Calu3 (cell line): ENCODE data around the gene QPCTL. TPM values are rescaled to one million over a fixed set of nuclear protein-coding genes. Genes with fewer than 3 reads are reported as not detected.

Experiments
- BruUV-seq: library from RNA; stranded (reverse); fragments of 400-500 nt; replicated peaks from 2 replicates; lab custom pipeline; 2021; lab: Mats Ljungman, UMichigan
- CTCF ChIA-PET: fragments of 300-600 bp; sonication (Branson Sonifier 250); formaldehyde crosslinking; loops from one replicate; lab custom pipeline; 2022; ENCODE audit warnings: antibody characterized with exemption; lab: Charles Lee
- DNase-seq: peaks from one replicate; pipeline ENCODE4 v3.0.0; 2022
- H3K27ac Mint-ChIP-seq: one replicate; pipeline ENCODE4 v1.8.0; 2022; ENCODE audit warnings: mixed read lengths; ENCODE audit not compliant: unreplicated experiment
- H3K27me3 Mint-ChIP-seq: one replicate; pipeline ENCODE4 v1.8.0; 2022; ENCODE audit warnings: mixed read lengths; ENCODE audit not compliant: unreplicated experiment
- H3K36me3 Mint-ChIP-seq: one replicate; pipeline ENCODE4 v1.8.0; 2022; ENCODE audit warnings: mild to moderate bottlenecking, moderate library complexity, mixed read lengths; ENCODE audit not compliant: insufficient read depth, unreplicated experiment
- H3K4me1 Mint-ChIP-seq: one replicate; pipeline ENCODE4 v1.8.0; 2022; ENCODE audit warnings: mild to moderate bottlenecking, low read depth, mixed read lengths; ENCODE audit not compliant: unreplicated experiment
- H3K4me3 Mint-ChIP-seq: one replicate; pipeline ENCODE4 v1.8.0; 2022; ENCODE audit warnings: mild to moderate bottlenecking, low read depth, moderate library complexity, mixed read lengths; ENCODE audit not compliant: unreplicated experiment
- H3K9me3 Mint-ChIP-seq: one replicate; pipeline ENCODE4 v1.8.0; 2022; ENCODE audit warnings: low read depth, mixed read lengths; ENCODE audit not compliant: unreplicated experiment
- intact Hi-C: fragments of 100-400 bp; cut with micrococcal nuclease; formaldehyde crosslinking; loops from one replicate; pipeline ENCODE4 v1.10.0; 2022; ENCODE audit not compliant: unreplicated experiment
- total RNA-seq: library from RNA; stranded (reverse); gene quantifications from 2 replicates; pipeline ENCODE4 v1.2.3, GENCODE V29; 2022
- TF ChIP-seq, protein P1 (sequence below): fragments of 200-600 bp; IDR thresholded peaks from one replicate; pipeline ENCODE4 v1.8.0; 2022; ENCODE audit warnings: antibody characterized with exemption; ENCODE audit not compliant: unreplicated experiment

Gene QPCTL
- total RNA-seq, 1 experiment from 2014 or later: 20.4 TPM

DNA sequence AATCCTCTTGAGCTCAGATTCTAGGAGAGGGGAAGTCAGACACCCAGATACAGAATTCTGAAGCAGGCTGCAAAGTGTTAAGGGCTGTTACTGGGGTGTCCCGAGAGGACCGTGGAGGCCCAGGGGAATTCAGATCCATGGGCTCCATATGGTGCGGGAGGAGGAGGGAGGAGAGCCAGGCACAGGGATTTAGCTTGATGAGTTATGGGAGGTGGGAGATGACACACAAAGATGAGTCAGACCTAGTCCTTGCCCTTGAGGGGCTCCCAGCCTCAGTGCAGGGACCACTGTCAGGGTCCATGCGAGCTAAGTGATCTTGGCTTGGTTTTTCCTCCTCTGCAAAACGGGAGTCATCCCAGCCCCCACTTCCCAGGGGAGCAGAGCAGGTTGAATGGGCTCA, 38.8 kb upstream of the QPCTL start:
- TF ChIP-seq, protein P1, sequence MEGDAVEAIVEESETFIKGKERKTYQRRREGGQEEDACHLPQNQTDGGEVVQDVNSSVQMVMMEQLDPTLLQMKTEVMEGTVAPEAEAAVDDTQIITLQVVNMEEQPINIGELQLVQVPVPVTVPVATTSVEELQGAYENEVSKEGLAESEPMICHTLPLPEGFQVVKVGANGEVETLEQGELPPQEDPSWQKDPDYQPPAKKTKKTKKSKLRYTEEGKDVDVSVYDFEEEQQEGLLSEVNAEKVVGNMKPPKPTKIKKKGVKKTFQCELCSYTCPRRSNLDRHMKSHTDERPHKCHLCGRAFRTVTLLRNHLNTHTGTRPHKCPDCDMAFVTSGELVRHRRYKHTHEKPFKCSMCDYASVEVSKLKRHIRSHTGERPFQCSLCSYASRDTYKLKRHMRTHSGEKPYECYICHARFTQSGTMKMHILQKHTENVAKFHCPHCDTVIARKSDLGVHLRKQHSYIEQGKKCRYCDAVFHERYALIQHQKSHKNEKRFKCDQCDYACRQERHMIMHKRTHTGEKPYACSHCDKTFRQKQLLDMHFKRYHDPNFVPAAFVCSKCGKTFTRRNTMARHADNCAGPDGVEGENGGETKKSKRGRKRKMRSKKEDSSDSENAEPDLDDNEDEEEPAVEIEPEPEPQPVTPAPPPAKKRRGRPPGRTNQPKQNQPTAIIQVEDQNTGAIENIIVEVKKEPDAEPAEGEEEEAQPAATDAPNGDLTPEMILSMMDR: no peak

DNA sequence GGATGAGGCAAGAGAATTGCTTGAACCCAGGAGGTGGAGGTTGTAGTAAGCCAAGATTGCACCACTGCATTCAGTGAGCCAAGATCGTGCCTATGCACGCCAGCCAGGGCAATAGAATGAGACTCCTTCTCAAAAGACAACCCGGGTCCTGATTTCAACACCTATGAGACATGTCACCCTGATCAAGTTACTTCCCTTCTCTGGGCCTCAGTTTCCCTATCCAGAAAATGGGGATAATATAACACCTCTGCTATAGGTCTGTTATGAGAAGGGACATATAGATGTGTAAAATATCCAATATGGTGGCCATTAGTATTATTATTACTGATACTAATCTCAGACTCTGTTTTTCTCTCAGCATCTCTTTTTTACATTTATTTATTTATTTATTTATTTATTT, 37.4 kb upstream of the QPCTL start:
- no peaks in the 10 kb centered on the region for H3K36me3 Mint-ChIP-seq
- intact Hi-C loops: no loop called here
- TF ChIP-seq, protein P1: no peak
- H3K27ac Mint-ChIP-seq: no peak overlapping the region
- no peaks in the 10 kb centered on the region for H3K4me1 Mint-ChIP-seq
- no TSS peak for BruUV-seq
- no peaks in the 10 kb centered on the region for H3K9me3 Mint-ChIP-seq
- CTCF ChIA-PET: no interaction called here
- H3K4me3 Mint-ChIP-seq: no peak overlapping the region
- no peak for DNase-seq
- H3K27me3 Mint-ChIP-seq: peaks cover 21% of the 10 kb centered on the region

More for the DNA sequence above, 38.8 kb upstream of the QPCTL start:
- Mint-ChIP-seq H3K27me3 (peaks cover 6% of the 10 kb centered on the region), H3K36me3 (no peaks in the 10 kb centered on the region), H3K4me1 (no peaks in the 10 kb centered on the region), H3K9me3 (no peaks in the 10 kb centered on the region), H3K4me3 (no peak overlapping the region), H3K27ac (no peak overlapping the region)
- CTCF ChIA-PET: interaction anchor here (0.8 kb wide), 1 partner anchor 14 kb away, joined by 3 read pairs; the partner anchor contains the start of gene GIPR
- DNase-seq: no peak
- intact Hi-C loops: no loop called here
- BruUV-seq: no TSS peak

DNA sequence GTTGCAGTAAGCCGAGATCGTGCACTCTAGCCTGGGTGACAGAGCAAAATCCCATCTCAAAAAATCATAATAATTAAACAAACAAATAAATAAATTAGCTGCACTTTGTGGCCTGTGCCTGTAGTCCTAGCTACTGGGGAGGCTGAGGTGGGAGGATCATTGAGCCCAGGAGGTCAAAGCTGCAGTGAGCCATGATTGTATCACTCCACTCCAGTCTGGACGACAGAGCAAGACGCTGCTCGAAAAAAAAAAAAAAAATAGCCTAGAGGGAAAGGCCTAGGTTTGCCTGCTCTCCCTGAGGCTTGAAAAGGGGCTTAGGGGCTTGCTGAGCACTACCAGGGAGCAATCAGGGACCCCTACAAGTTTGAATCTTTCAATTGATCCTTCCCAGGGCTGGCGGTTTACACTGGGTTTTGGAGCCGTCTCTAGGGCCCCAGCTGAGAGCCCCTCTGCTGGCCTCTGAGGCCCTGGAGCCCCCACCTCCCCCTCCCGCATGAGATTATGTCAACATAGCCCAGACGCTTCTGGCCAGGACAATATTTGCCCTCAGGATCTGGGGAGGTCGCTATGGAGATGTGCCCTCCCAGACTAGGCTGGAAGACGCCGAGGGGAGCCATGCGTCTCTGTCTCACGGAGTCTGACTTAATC, 34.8 kb upstream of the QPCTL start:
- BruUV-seq: no TSS peak
- CTCF ChIA-PET: interaction anchor here (0.6 to 0.7 kb wide), 2 partner anchors 19 to 1461 kb away, joined by 6 to 10 read pairs; no protein-coding TSS in a partner anchor
- no peak overlapping the region for H3K27ac Mint-ChIP-seq
- intact Hi-C loops: no loop called here
- peaks cover 8% of the 10 kb centered on the region for H3K4me1 Mint-ChIP-seq
- peaks cover 42% of the 10 kb centered on the region for H3K27me3 Mint-ChIP-seq
- no peaks in the 10 kb centered on the region for H3K36me3 Mint-ChIP-seq
- H3K4me3 Mint-ChIP-seq: no peak overlapping the region
- TF ChIP-seq, protein P1: no peak
- H3K9me3 Mint-ChIP-seq: no peaks in the 10 kb centered on the region
- DNase-seq: no peak

DNA sequence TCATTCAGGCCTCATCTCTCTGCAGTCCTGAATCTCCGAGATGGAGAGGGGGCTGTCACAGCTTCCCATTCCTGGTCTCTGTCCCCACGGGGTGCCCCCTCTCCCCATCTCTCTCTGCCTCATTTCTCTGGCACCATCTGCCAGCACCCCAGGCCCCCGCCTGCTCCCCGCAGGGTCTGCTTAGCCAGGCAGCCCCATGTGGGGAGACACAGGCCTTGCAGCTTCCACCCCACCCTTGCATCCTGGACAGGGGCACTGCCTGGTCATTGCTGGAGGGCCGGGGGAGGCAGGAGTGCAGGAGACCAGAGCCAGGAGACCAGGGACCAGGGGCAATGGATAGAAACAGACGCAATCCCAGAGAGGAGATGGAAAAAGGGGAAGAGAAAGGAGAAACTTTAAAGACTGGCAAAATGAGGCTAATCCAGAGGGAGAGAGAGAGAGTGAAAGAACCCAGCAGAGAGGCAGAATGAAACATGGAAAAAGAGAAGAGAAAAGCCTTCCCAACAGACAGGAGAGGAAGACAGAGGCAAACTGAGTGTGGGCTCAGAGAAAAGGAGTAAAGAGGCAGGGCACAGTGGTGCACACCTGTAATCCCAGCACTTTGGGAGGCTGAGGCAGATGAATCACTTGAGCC, 33.3 kb upstream of the QPCTL start:
- no peak overlapping the region for H3K4me3 Mint-ChIP-seq
- H3K27ac Mint-ChIP-seq: no peak overlapping the region
- no peaks in the 10 kb centered on the region for H3K36me3 Mint-ChIP-seq
- TF ChIP-seq, protein P1: no peak
- no peaks in the 10 kb centered on the region for H3K9me3 Mint-ChIP-seq
- DNase-seq: no peak
- no TSS peak for BruUV-seq
- H3K4me1 Mint-ChIP-seq: peaks cover 9% of the 10 kb centered on the region
- CTCF ChIA-PET: interaction anchor here (1.1 kb wide), 1 partner anchor 18 kb away, joined by 3 read pairs; no protein-coding TSS in a partner anchor
- peaks cover 49% of the 10 kb centered on the region for H3K27me3 Mint-ChIP-seq
- intact Hi-C loops: no loop called here
